HG03045 (cell line): ENCODE results near the gene MPHOSPH8.
"Not testable (repeated sequence)": the region's sequence is repeated elsewhere in the genome, so short reads cannot be mapped to it uniquely, and the experiment has no call there.

ENCODE experiments used
- ATAC-seq: cut with Tn5 transposase; IDR thresholded peaks from one replicate; pipeline ENCODE4 v1.9.1; 2021; ENCODE audit warnings: mild to moderate bottlenecking, moderate library complexity; ENCODE audit not compliant: unreplicated experiment

The MPHOSPH8 gene

GRCh38 chr13:19674898-19675297, 41.4 kb downstream of the MPHOSPH8 start:
- no peak for ATAC-seq

GRCh38 chr13:19676168-19676567, 42.7 kb downstream of the MPHOSPH8 start:
- ATAC-seq = no peak

GRCh38 chr13:19680751-19681150, 47.3 kb downstream of the MPHOSPH8 start:
- ATAC-seq = no peak

GRCh38 chr13:19681517-19681916, 48.1 kb downstream of the MPHOSPH8 start:
- no peak for ATAC-seq

- ATAC-seq = no peak
Observed at GRCh38 chr13:19685034-19685433, 51.6 kb downstream of the MPHOSPH8 start.

- ATAC-seq = no peak
Observed at GRCh38 chr13:19685437-19685836, 52.0 kb downstream of the MPHOSPH8 start.

GRCh38 chr13:19691447-19691846, 58.0 kb downstream of the MPHOSPH8 start:
- not testable (repeated sequence) for ATAC-seq

- no peak for ATAC-seq
Observed at GRCh38 chr13:19695428-19695827, 62.0 kb downstream of the MPHOSPH8 start.

- no peak for ATAC-seq
Observed at GRCh38 chr13:19695829-19696228, 62.4 kb downstream of the MPHOSPH8 start.

- ATAC-seq = not testable (repeated sequence)
Observed at GRCh38 chr13:19700963-19701362, 67.5 kb downstream of the MPHOSPH8 start.

- ATAC-seq = not testable (repeated sequence)
Observed at GRCh38 chr13:19701619-19702018, 68.2 kb downstream of the MPHOSPH8 start.

- not testable (repeated sequence) for ATAC-seq
Observed at GRCh38 chr13:19704256-19704655, 70.8 kb downstream of the MPHOSPH8 start.

GRCh38 chr13:19709039-19709438, 75.6 kb downstream of the MPHOSPH8 start:
- not testable (repeated sequence) for ATAC-seq

GRCh38 chr13:19709782-19710181, 76.3 kb downstream of the MPHOSPH8 start:
- ATAC-seq = not testable (repeated sequence)

- no peak for ATAC-seq
Observed at GRCh38 chr13:19713186-19713965, 79.9 kb downstream of the MPHOSPH8 start.

- ATAC-seq = no peak
Observed at GRCh38 chr13:19720039-19720438, 86.6 kb downstream of the MPHOSPH8 start.
